Mucosa of descending colon (tissue), 3 donors: ENCODE measurements around the gene LYPD6. TPM values are rescaled to one million over a fixed set of nuclear protein-coding genes. Genes with fewer than 3 reads are reported as not detected.
A peak's percentile ranks its signal among the peaks of the same experiment; 100 is the strongest.

Source experiments
- ATAC-seq: fragments of 200-7000 bp; cut with Tn5 transposase; one replicate; pipeline ENCODE4 v1.9.1; 2020; ENCODE audit warnings: mild to moderate bottlenecking, moderate library complexity
- DNase-seq, 3 donors: peaks; one replicate each; pipeline ENCODE4 v3.0.0-alpha.2; 2020
- H3K36me3 ChIP-seq: fragments of 200-600 bp; one replicate; pipeline ENCODE4 v1.8.0; 2021; ENCODE audit warnings: low read depth, mild to moderate bottlenecking
- H3K4me1 ChIP-seq: fragments of 200-600 bp; one replicate; pipeline ENCODE4 v1.8.0; 2021; ENCODE audit warnings: low read depth, mild to moderate bottlenecking
- H3K4me3 ChIP-seq: fragments of 200-600 bp; one replicate; pipeline ENCODE4 v1.8.0; 2021; ENCODE audit warnings: mild to moderate bottlenecking
- H3K9me3 ChIP-seq: fragments of 200-600 bp; one replicate; pipeline ENCODE4 v1.8.0; 2021; ENCODE audit warnings: mild to moderate bottlenecking
- intact Hi-C, 2 donors: fragments of 100-400 bp; cut with DNase I in 1 of 2; cut with micrococcal nuclease in 1 of 2; formaldehyde crosslinking; loops; one replicate each; pipeline versions ENCODE4 v1.11.0 to v1.11.1; 2022; cut with DNase I, micrococcal nuclease
- total RNA-seq, 3 donors: library from RNA; stranded (reverse); fragmentation: NEBNext Ultra II Directional in 2 of 3; extraction: Animal tissue kit (Norgen Biotek cat#: 25700) in 2 of 3; gene quantifications; one replicate each; pipeline versions ENCODE4 v1.2.1 to v1.2.4, GENCODE V29; 2021 to 2023
- TF ChIP-seq, protein P1 (sequence below): fragments of 200-600 bp; IDR thresholded peaks from one replicate; pipeline ENCODE4 v1.8.0; 2022; ENCODE audit warnings: antibody characterized with exemption, mild to moderate bottlenecking
- donor health status: DM: no; HTN: no; CAD: no; lungs with moderate emphysema.
- donor health status: DM: no; HTN: no; CAD: no.
- donor health status: DM: no; HTN: yes; CAD: no.

The LYPD6 gene
- total RNA-seq, 3 donors from 2014 or later = 2.0 to 2.4 (median 2.2) TPM

DNA sequence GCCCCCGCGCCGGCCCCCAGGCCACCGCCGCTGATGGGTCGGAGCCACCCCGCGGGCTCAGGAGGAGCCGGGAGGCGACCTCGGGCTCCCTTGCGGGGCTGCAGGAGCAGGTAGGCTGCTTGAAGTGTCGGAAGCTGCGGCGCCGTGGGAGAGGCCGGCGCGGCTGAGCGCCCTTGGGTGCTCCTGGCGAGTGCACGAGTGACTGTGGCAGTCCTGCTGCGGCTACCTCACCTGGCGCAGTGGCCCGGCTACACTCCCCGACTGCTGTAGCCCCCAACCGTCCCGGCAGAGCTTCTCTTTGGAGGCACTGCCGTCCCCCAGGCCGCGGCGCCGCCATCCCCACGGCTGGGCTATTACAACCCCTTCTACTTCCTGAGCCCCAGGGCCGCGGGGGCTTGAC is 10.0 kb upstream of the LYPD6 start:
- no peak overlapping the region for H3K4me3 ChIP-seq
- intact Hi-C loops = no loop called here
- H3K9me3 ChIP-seq = no peaks in the 10 kb centered on the region
- H3K4me1 ChIP-seq = no peaks in the 10 kb centered on the region
- H3K36me3 ChIP-seq = no peaks in the 10 kb centered on the region
- DNase-seq (no peak), ATAC-seq (no peak)
- TF ChIP-seq, protein P1, sequence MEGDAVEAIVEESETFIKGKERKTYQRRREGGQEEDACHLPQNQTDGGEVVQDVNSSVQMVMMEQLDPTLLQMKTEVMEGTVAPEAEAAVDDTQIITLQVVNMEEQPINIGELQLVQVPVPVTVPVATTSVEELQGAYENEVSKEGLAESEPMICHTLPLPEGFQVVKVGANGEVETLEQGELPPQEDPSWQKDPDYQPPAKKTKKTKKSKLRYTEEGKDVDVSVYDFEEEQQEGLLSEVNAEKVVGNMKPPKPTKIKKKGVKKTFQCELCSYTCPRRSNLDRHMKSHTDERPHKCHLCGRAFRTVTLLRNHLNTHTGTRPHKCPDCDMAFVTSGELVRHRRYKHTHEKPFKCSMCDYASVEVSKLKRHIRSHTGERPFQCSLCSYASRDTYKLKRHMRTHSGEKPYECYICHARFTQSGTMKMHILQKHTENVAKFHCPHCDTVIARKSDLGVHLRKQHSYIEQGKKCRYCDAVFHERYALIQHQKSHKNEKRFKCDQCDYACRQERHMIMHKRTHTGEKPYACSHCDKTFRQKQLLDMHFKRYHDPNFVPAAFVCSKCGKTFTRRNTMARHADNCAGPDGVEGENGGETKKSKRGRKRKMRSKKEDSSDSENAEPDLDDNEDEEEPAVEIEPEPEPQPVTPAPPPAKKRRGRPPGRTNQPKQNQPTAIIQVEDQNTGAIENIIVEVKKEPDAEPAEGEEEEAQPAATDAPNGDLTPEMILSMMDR = no peak

DNA sequence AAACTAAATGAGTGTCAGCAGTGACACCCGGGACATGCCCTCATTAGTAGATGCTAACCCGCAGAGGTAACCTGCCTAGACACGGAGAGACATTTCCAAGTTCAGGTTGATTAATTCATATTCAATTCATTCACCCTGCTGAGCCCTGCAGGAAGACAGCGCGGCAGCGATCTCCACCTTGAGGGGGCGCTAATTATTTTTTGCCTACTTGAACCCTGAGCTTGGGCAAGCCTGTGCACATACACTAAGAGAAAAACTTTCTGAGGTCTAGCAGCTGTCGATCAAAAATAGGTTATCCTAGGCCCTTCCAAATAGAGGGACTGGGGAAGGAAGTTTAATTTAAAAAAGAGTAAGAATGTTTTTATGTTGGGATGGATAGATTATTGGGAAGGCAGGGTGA is 1.3 kb upstream of the LYPD6 start:
- TF ChIP-seq, protein P1 = no peak
- intact Hi-C loops = no loop called here
- ATAC-seq (no peak), DNase-seq (peak in 2 of 3 donors; percentile 32 to 35)
- no peaks in the 10 kb centered on the region for H3K36me3 ChIP-seq
- H3K9me3 ChIP-seq = no peaks in the 10 kb centered on the region
- no peak overlapping the region for H3K4me3 ChIP-seq
- no peaks in the 10 kb centered on the region for H3K4me1 ChIP-seq

DNA sequence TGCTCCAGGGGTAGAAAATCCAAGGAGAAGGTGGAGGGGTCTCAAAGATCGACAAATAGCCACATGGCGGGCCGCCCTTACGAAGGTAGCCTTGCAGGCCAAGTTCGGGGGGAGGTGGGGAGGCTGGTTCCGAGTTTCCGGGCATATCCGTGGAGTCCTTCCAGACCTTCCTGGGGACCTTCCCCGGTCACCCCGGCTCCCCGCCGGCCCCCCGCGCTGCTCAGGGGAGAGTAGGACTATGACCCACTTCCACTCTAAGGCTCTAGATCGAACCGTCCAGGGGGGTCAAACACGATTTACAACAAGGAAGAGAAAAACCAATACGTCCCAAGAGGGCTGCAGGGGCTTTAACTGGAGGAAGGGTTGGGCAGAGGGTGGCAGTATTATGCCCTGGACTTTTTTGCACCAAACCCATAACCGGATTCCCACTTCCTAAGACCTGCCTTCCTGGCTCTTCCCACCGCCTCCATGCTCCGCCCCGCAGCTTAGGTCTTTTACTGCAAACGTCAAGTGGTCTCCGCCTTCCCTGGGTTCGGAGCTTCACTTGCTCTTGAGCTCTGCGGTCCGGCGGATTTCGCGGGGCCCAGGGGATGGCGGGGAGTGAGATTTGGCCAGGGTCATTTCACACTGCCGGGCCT is 779 bp upstream of the LYPD6 start:
- ATAC-seq = peak; percentile 80
- H3K4me3 ChIP-seq = peak overlapping the region; percentile 30
- TF ChIP-seq, protein P1 = no peak
- no peaks in the 10 kb centered on the region for H3K36me3 ChIP-seq
- H3K9me3 ChIP-seq = no peaks in the 10 kb centered on the region
- intact Hi-C loops = no loop called here
- DNase-seq = peak; percentile 75 to 77 (median 76)
- H3K4me1 ChIP-seq = no peaks in the 10 kb centered on the region

DNA sequence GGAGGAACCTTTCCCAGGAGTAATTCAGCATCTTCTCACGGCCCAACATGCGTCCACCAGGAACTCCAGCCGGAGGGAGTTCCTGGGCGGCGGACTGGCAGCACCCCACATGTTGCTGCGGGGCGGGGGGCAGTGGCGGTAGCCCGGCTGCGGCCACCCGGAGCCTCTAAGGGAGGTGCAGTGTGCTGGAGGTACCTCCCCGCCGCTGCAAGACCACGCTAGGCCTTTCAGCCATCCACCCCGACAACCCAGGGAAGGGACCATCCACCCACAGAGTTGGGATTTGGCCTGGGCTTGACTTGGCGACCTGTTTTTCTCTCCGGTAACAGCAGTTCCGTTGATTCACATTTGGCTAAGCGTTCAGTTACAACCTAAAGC is 625 bp downstream of the LYPD6 start:
- DNase-seq = no peak
- Histone ChIP-seq H3K9me3 (no peaks in the 10 kb centered on the region), H3K4me1 (no peaks in the 10 kb centered on the region), H3K4me3 (peak overlapping the region; percentile 30), H3K36me3 (no peaks in the 10 kb centered on the region)
- TF ChIP-seq, protein P1 = no peak
- intact Hi-C loops = no loop called here
- ATAC-seq = no peak

DNA sequence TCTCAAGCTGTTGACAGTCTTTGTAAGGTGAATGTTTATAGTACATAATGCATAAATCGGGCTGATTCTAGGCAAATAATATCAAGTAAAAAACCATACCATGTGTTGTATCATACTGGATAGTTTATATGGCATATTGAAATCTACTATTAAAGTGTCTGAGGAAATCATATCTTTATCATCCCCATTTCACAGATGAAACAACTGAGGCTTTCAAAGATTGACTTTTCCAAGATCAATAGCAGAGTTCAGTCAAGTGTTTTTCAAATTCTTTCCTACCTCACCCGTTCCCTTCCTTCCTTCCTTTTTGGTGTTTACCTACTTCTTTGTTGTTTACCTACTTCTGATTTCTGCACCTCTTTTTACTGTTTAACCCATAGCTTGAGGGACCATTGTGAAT is 2.0 kb downstream of the LYPD6 start:
- intact Hi-C loops = no loop called here
- H3K4me1 ChIP-seq = no peaks in the 10 kb centered on the region
- H3K36me3 ChIP-seq = no peaks in the 10 kb centered on the region
- no peak overlapping the region for H3K4me3 ChIP-seq
- ATAC-seq (no peak), DNase-seq (no peak)
- TF ChIP-seq, protein P1 = no peak
- H3K9me3 ChIP-seq = no peaks in the 10 kb centered on the region

DNA sequence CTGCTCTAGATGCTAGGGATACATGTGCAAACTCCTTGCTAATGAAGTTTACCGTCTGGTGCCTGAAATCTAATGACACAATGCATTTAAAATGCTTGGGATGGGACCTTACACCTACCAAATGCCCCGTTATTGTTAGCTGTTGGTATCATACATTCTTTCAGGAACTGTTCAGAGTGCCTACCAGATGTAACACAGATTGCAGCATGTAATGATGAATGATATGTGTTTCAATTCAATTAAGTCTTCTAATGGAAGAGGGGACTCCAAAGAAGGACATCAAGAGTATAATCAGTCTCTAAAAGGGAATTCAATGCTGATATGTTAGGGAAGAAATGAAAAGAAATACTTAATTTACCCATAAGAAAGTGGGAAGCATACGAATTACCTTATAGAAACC is 3.2 kb downstream of the LYPD6 start:
- no peaks in the 10 kb centered on the region for H3K36me3 ChIP-seq
- no peak for DNase-seq
- no peaks in the 10 kb centered on the region for H3K4me1 ChIP-seq
- no peak for ATAC-seq
- TF ChIP-seq, protein P1 = no peak
- intact Hi-C loops = no loop called here
- no peaks in the 10 kb centered on the region for H3K9me3 ChIP-seq
- no peak overlapping the region for H3K4me3 ChIP-seq
